Measurements from ENCODE around the gene WBP1L. TPM values are rescaled to one million over a fixed set of nuclear protein-coding genes. Genes with fewer than 3 reads are reported as not detected.

Gene WBP1L
- total and polyA plus RNA-seq, 8 donors = 15.1 to 140 (median 30.5) TPM

- H3K4me3 ChIP-seq = no peak overlapping the region
- peak in 1 of 2 donors; percentile 30 for DNase-seq
- 36 to 58% (median 49%) methylated on average over 5 to 8 of the region's 8 CpGs for WGBS, 5 donors
- no peak for TF ChIP-seq POLR2AphosphoS5 (IDR thresholded peaks at IDR 0.05)
- no peak for TF ChIP-seq CTCF (IDR thresholded peaks at IDR 0.05)
- H3K36me3 ChIP-seq = no peaks in the 10 kb centered on the region
- intact Hi-C loops (cut with DNase I; ENCODE audit: low total_unique reads) = no loop called here
- H3K4me1 ChIP-seq = peaks cover 79 to 98% (median 89%) of the 10 kb centered on the region in 4 donors
- H3K27ac ChIP-seq = peak overlapping the region; percentile 60 to 92 (median 89)
- H3K9me3 ChIP-seq = no peaks in the 10 kb centered on the region
- H3K27me3 ChIP-seq = no peaks in the 10 kb centered on the region
Observed at GRCh38 chr10:102781090-102781920, 37.6 kb downstream of the WBP1L start.

- Histone ChIP-seq H3K9me3 (no peaks in the 10 kb centered on the region), H3K4me3 (peak overlapping the region in 1 of 4 donors; percentile 9), H3K27ac (peak overlapping the region; percentile 72 to 92 (median 89)), H3K36me3 (no peaks in the 10 kb centered on the region), H3K27me3 (no peaks in the 10 kb centered on the region), H3K4me1 (peaks cover 76 to 98% (median 88%) of the 10 kb centered on the region in 4 donors)
- TF ChIP-seq POLR2AphosphoS5 (IDR thresholded peaks at IDR 0.05) = peak in 1 of 3 donors; percentile 14
- no peak for TF ChIP-seq POLR2A (IDR thresholded peaks at IDR 0.05)
- intact Hi-C loops (cut with DNase I; ENCODE audit: low total_unique reads) = no loop called here
- 62 to 71% (median 67%) methylated on average over 6 of the region's 6 CpGs for WGBS, 5 donors
- no peak for DNase-seq
Observed at GRCh38 chr10:102781921-102782557, 38.3 kb downstream of the WBP1L start.

GRCh38 chr10:102782673-102783551 is 39.2 kb downstream of the WBP1L start:
- H3K27me3 ChIP-seq = no peaks in the 10 kb centered on the region
- peak overlapping the region in 2 of 4 donors; percentile 9 to 10 for H3K4me3 ChIP-seq
- WGBS, 5 donors = 33 to 51% (median 39%) methylated on average over 13 to 18 of the region's 18 CpGs
- peaks cover 68 to 97% (median 82%) of the 10 kb centered on the region in 4 donors for H3K4me1 ChIP-seq
- TF ChIP-seq POLR2AphosphoS5 (IDR thresholded peaks at IDR 0.05) (peak; percentile 37 to 82 (median 56)), POLR2A (IDR thresholded peaks at IDR 0.05) (no peak), EP300 (IDR thresholded peaks at IDR 0.05) (peak; percentile 45), CTCF (IDR thresholded peaks at IDR 0.05) (no peak)
- H3K36me3 ChIP-seq = no peaks in the 10 kb centered on the region
- intact Hi-C loops (cut with DNase I; ENCODE audit: low total_unique reads) = no loop called here
- peak; percentile 61 to 73 for DNase-seq
- H3K27ac ChIP-seq = peak overlapping the region; percentile 72 to 92 (median 89)
- H3K9me3 ChIP-seq = no peaks in the 10 kb centered on the region

GRCh38 chr10:102783568-102783967 is 39.8 kb downstream of the WBP1L start:
- no peak for TF ChIP-seq CTCF (IDR thresholded peaks at IDR 0.05)
- TF ChIP-seq EP300 (IDR thresholded peaks at IDR 0.05) = no peak
- no peak for TF ChIP-seq POLR2A (IDR thresholded peaks at IDR 0.05)
- TF ChIP-seq POLR2AphosphoS5 (IDR thresholded peaks at IDR 0.05) = no peak
- DNase-seq = no peak

More at GRCh38 chr10:102783568-102783967, 39.8 kb downstream of the WBP1L start:
- peak overlapping the region; percentile 72 to 92 (median 89) for H3K27ac ChIP-seq
- no peaks in the 10 kb centered on the region for H3K36me3 ChIP-seq
- intact Hi-C loops (cut with DNase I; ENCODE audit: low total_unique reads) = no loop called here
- H3K4me3 ChIP-seq = peak overlapping the region in 1 of 4 donors; percentile 10
- H3K4me1 ChIP-seq = peaks cover 68 to 97% (median 80%) of the 10 kb centered on the region in 4 donors
- no peaks in the 10 kb centered on the region for H3K27me3 ChIP-seq
- 29 to 67% (median 52%) methylated on average over 1 of the region's 1 CpG for WGBS, 5 donors
- no peaks in the 10 kb centered on the region for H3K9me3 ChIP-seq

Measured in stomach (tissue), 9 donors.